Measurements from ENCODE around the gene VTA1. TPM values are rescaled to one million over a fixed set of nuclear protein-coding genes. Genes with fewer than 3 reads are reported as not detected.

VTA1 gene
- total and polyA plus RNA-seq, 10 donors: 16.2 to 53.2 (median 30.6) TPM

DNA sequence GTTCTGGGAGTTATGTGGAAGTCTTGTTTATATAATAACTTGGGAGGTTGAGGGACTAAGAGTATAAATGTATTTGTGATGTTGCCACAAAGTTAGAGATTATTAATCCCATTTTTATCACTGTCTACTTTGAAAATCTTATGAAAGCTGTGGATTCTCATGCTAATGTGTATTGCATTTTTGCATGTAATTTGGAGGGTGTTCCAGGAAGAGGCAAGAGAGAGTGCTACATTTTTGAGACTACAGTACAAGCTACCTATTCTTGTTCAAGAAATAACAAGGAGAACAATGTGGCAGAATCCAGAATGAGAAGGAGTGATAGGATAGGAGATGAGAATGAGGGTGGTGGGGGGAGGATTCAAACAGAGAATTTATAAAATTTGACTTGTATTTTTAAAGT is 34.9 kb downstream of the VTA1 start:
- intact Hi-C loops (cut with DNase I; ENCODE audit: low total_unique reads): no loop called here
- no peak for DNase-seq
- TF ChIP-seq, protein P1, sequence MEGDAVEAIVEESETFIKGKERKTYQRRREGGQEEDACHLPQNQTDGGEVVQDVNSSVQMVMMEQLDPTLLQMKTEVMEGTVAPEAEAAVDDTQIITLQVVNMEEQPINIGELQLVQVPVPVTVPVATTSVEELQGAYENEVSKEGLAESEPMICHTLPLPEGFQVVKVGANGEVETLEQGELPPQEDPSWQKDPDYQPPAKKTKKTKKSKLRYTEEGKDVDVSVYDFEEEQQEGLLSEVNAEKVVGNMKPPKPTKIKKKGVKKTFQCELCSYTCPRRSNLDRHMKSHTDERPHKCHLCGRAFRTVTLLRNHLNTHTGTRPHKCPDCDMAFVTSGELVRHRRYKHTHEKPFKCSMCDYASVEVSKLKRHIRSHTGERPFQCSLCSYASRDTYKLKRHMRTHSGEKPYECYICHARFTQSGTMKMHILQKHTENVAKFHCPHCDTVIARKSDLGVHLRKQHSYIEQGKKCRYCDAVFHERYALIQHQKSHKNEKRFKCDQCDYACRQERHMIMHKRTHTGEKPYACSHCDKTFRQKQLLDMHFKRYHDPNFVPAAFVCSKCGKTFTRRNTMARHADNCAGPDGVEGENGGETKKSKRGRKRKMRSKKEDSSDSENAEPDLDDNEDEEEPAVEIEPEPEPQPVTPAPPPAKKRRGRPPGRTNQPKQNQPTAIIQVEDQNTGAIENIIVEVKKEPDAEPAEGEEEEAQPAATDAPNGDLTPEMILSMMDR (IDR thresholded peaks at IDR 0.05 in 8 of 11, conservative IDR thresholded peaks at IDR 0.05 in 3 of 11): no peak
- TF ChIP-seq POLR2AphosphoS5 (IDR thresholded peaks at IDR 0.05) (no peak), POLR2A (IDR thresholded peaks at IDR 0.05) (no peak)
- Histone ChIP-seq H3K36me3 (peaks cover 0 to 32% (median 18%) of the 10 kb centered on the region in 6 donors), H3K27me3 (replicated peaks in 1 of 7) (no peaks in the 10 kb centered on the region), H3K9me3 (peaks cover 0 to 24% (median 21%) of the 10 kb centered on the region in 8 donors), H3K27ac (peak overlapping the region in 5 of 8 donors; percentile 7 to 67 (median 61)), H3K4me1 (peaks cover 5 to 30% (median 19%) of the 10 kb centered on the region in 6 donors), H3K4me3 (no peak overlapping the region)

- Histone ChIP-seq H3K27ac (peak overlapping the region in 7 of 8 donors; percentile 43 to 67 (median 61)), H3K27me3 (replicated peaks in 1 of 7) (no peaks in the 10 kb centered on the region), H3K4me3 (no peak overlapping the region), H3K9me3 (peaks cover 0 to 10% (median 7%) of the 10 kb centered on the region in 8 donors), H3K36me3 (peaks cover 0 to 23% (median 5%) of the 10 kb centered on the region in 6 donors), H3K4me1 (peaks cover 6 to 37% (median 23%) of the 10 kb centered on the region in 6 donors)
- 62 to 88% (median 74%) methylated on average over 1 of the region's 1 CpG for WGBS, 5 donors
- intact Hi-C loops (cut with DNase I; ENCODE audit: low total_unique reads): no loop called here
- no peak for DNase-seq
- TF ChIP-seq POLR2AphosphoS5 (IDR thresholded peaks at IDR 0.05) (no peak), POLR2A (IDR thresholded peaks at IDR 0.05) (no peak)
- TF ChIP-seq, protein P1 (IDR thresholded peaks at IDR 0.05 in 8 of 11, conservative IDR thresholded peaks at IDR 0.05 in 3 of 11): no peak
These were observed 36.3 kb downstream of the VTA1 start for GRCh38 chr6:142183351-142183750.

- peaks cover 0 to 23% (median 3%) of the 10 kb centered on the region in 6 donors for H3K36me3 ChIP-seq
- no peak overlapping the region for H3K4me3 ChIP-seq
- intact Hi-C loops (cut with DNase I; ENCODE audit: low total_unique reads): no loop called here
- DNase-seq: no peak
- no peak for TF ChIP-seq POLR2AphosphoS5 (IDR thresholded peaks at IDR 0.05)
- no peak for TF ChIP-seq POLR2A (IDR thresholded peaks at IDR 0.05)
- TF ChIP-seq, protein P1 (IDR thresholded peaks at IDR 0.05 in 8 of 11, conservative IDR thresholded peaks at IDR 0.05 in 3 of 11): no peak
- 67 to 88% (median 76%) methylated on average over 2 of the region's 2 CpGs for WGBS, 5 donors
- H3K9me3 ChIP-seq: peaks cover 0 to under 1% (median 0%) of the 10 kb centered on the region in 8 donors
- H3K27me3 ChIP-seq (replicated peaks in 1 of 7): no peaks in the 10 kb centered on the region
- peaks cover 6 to 37% (median 23%) of the 10 kb centered on the region in 6 donors for H3K4me1 ChIP-seq
- peak overlapping the region in 7 of 8 donors; percentile 38 to 67 (median 61) for H3K27ac ChIP-seq
These were observed 37.2 kb downstream of the VTA1 start for GRCh38 chr6:142184307-142184706.

GRCh38 chr6:142185641-142186040 is 38.6 kb downstream of the VTA1 start:
- intact Hi-C loops (cut with DNase I; ENCODE audit: low total_unique reads): no loop called here
- peaks cover 0 to 32% (median 11%) of the 10 kb centered on the region in 6 donors for H3K36me3 ChIP-seq

More at GRCh38 chr6:142185641-142186040, 38.6 kb downstream of the VTA1 start:
- Histone ChIP-seq H3K4me3 (no peak overlapping the region), H3K9me3 (no peaks in the 10 kb centered on the region), H3K4me1 (peaks cover 6 to 37% (median 23%) of the 10 kb centered on the region in 6 donors), H3K27ac (peak overlapping the region in 5 of 8 donors; percentile 23 to 67 (median 45)), H3K27me3 (replicated peaks in 1 of 7) (no peaks in the 10 kb centered on the region)
- DNase-seq: no peak
- TF ChIP-seq POLR2AphosphoS5 (IDR thresholded peaks at IDR 0.05) (no peak), POLR2A (IDR thresholded peaks at IDR 0.05) (no peak)
- TF ChIP-seq, protein P1 (IDR thresholded peaks at IDR 0.05 in 8 of 11, conservative IDR thresholded peaks at IDR 0.05 in 3 of 11): no peak
- 57 to 78% (median 61%) methylated on average over 1 of the region's 1 CpG for WGBS, 5 donors
